Panc1 (cell line): ENCODE results near the gene NTNG2.

ENCODE experiments used
- POLR2AphosphoS5 ChIP-seq: IDR thresholded peaks from 2 replicates; pipeline ENCODE4 v1.6.1; 2012; ENCODE audit warnings: mild to moderate bottlenecking, low read depth, low read length, moderate library complexity
- TCF7L2 ChIP-seq: IDR thresholded peaks from 2 replicates; pipeline ENCODE4 v1.6.1; 2011; ENCODE audit warnings: mild to moderate bottlenecking, low read depth, low read length, inconsistent platforms
- TF ChIP-seq, protein P1 (sequence below): fragments of 450-650 bp; IDR thresholded peaks from 2 replicates; pipeline ENCODE4 v1.5.1; 2017; ENCODE audit warnings: mild to moderate bottlenecking
- TF ChIP-seq, protein P2 (sequence below), 2 experiments: IDR thresholded peaks; 2 replicates each; pipeline ENCODE4 v1.6.1; 2011 to 2012; ENCODE audit warnings: low read depth in 2 of 2, control low read depth in 1 of 2, low read length in 1 of 2, mild to moderate bottlenecking in 1 of 2, moderate library complexity in 1 of 2; ENCODE audit not compliant: insufficient read depth in 1 of 2

DNA sequence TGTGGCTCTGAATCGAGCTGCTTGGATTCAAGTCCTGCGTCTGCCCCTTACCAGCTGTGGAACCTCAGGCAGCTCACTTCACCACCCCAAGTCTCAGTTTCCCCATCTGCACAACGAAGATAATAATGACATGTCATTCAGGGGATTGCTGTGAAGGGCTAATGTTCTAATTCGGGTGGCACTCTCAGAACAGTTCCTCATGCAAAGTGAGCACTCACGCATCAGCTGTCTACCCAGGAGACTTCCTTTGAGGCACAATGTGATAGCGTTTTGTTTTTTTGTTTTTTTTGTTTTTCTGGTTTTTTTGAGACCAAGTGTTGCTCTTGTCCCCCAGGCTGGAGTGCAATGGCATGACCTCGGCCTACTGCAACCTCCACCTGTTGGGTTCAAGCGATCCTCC is 56.4 kb downstream of the NTNG2 start:
- TF ChIP-seq, protein P1, sequence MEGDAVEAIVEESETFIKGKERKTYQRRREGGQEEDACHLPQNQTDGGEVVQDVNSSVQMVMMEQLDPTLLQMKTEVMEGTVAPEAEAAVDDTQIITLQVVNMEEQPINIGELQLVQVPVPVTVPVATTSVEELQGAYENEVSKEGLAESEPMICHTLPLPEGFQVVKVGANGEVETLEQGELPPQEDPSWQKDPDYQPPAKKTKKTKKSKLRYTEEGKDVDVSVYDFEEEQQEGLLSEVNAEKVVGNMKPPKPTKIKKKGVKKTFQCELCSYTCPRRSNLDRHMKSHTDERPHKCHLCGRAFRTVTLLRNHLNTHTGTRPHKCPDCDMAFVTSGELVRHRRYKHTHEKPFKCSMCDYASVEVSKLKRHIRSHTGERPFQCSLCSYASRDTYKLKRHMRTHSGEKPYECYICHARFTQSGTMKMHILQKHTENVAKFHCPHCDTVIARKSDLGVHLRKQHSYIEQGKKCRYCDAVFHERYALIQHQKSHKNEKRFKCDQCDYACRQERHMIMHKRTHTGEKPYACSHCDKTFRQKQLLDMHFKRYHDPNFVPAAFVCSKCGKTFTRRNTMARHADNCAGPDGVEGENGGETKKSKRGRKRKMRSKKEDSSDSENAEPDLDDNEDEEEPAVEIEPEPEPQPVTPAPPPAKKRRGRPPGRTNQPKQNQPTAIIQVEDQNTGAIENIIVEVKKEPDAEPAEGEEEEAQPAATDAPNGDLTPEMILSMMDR: no peak
- TF ChIP-seq, protein P2, sequence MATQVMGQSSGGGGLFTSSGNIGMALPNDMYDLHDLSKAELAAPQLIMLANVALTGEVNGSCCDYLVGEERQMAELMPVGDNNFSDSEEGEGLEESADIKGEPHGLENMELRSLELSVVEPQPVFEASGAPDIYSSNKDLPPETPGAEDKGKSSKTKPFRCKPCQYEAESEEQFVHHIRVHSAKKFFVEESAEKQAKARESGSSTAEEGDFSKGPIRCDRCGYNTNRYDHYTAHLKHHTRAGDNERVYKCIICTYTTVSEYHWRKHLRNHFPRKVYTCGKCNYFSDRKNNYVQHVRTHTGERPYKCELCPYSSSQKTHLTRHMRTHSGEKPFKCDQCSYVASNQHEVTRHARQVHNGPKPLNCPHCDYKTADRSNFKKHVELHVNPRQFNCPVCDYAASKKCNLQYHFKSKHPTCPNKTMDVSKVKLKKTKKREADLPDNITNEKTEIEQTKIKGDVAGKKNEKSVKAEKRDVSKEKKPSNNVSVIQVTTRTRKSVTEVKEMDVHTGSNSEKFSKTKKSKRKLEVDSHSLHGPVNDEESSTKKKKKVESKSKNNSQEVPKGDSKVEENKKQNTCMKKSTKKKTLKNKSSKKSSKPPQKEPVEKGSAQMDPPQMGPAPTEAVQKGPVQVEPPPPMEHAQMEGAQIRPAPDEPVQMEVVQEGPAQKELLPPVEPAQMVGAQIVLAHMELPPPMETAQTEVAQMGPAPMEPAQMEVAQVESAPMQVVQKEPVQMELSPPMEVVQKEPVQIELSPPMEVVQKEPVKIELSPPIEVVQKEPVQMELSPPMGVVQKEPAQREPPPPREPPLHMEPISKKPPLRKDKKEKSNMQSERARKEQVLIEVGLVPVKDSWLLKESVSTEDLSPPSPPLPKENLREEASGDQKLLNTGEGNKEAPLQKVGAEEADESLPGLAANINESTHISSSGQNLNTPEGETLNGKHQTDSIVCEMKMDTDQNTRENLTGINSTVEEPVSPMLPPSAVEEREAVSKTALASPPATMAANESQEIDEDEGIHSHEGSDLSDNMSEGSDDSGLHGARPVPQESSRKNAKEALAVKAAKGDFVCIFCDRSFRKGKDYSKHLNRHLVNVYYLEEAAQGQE (IDR thresholded peaks at IDR 0.05; ENCODE audit: insufficient read depth in 1 of 2, low read depth in 2 of 2, low read length in 1 of 2): no peak
- TF ChIP-seq POLR2AphosphoS5 (no peak), TCF7L2 (no peak)
